AG04449 (cell line): ENCODE measurements around the gene TFEB.

Experiments used
- CTCF ChIA-PET: fragments of 350-600 bp; formaldehyde crosslinking; extraction: SDS; loops from one replicate; lab custom pipeline; 2021; ENCODE audit warnings: antibody characterized with exemption; lab: Yijun Ruan, JAX
- POLR2A ChIA-PET: fragments of 400-600, 350-600 bp; formaldehyde crosslinking; extraction: SDS; loops from one replicate; lab custom pipeline; 2020; ENCODE audit warnings: antibody characterized with exemption, inconsistent platforms; lab: Yijun Ruan, JAX
- DNase-seq: peaks from one replicate; pipeline ENCODE4 v3.0.0-alpha.2; 2010; ENCODE audit warnings: low read depth, low spot score
- H3K4me3 ChIP-seq: 2 replicates; pipeline ENCODE4 v1.5.1; 2011; ENCODE audit warnings: low read depth, mild to moderate bottlenecking, control low read depth, low read length
- TF ChIP-seq, protein P1 (sequence below): IDR thresholded peaks from one replicate; pipeline ENCODE4 v1.5.1; 2011; ENCODE audit warnings: mild to moderate bottlenecking, moderate library complexity, low read length, control low read depth, inconsistent platforms; ENCODE audit not compliant: insufficient read depth; ENCODE audit errors: missing control alignments

Gene TFEB

GRCh38 chr6:41728073-41728936 is 7.1 kb downstream of the TFEB start:
- no peak for DNase-seq
- ChIA-PET POLR2A (no interaction called here), CTCF (interaction anchor here (2.7 kb wide), 1 partner anchor 23 kb away, joined by 11 read pairs; no protein-coding TSS in a partner anchor)
- H3K4me3 ChIP-seq: no peak overlapping the region
- TF ChIP-seq, protein P1, sequence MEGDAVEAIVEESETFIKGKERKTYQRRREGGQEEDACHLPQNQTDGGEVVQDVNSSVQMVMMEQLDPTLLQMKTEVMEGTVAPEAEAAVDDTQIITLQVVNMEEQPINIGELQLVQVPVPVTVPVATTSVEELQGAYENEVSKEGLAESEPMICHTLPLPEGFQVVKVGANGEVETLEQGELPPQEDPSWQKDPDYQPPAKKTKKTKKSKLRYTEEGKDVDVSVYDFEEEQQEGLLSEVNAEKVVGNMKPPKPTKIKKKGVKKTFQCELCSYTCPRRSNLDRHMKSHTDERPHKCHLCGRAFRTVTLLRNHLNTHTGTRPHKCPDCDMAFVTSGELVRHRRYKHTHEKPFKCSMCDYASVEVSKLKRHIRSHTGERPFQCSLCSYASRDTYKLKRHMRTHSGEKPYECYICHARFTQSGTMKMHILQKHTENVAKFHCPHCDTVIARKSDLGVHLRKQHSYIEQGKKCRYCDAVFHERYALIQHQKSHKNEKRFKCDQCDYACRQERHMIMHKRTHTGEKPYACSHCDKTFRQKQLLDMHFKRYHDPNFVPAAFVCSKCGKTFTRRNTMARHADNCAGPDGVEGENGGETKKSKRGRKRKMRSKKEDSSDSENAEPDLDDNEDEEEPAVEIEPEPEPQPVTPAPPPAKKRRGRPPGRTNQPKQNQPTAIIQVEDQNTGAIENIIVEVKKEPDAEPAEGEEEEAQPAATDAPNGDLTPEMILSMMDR: no peak

DNA sequence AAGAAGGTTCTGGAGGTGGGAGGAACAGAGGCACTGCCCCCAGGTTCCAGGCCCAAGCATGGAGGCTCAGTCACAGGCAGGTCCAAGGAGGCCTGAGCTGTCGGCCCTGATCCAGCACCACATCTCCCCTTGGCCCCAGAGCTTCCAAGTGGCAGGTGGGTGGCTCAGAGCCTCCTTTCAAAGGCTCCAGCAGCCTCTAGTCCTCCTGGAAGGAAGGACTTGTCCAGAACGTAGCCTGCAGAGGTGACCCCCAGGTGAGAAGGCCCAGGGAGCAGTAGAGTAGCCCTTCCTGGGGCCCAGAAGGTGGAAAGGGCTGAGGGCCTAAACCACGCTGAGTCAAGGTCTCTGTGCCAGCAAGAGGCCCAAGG is 7.7 kb downstream of the TFEB start:
- TF ChIP-seq, protein P1: no peak
- CTCF ChIA-PET: interaction anchor here (2.7 kb wide), 1 partner anchor 22 kb away, joined by 11 read pairs; no protein-coding TSS in a partner anchor
- POLR2A ChIA-PET: interaction anchor here (0.6 kb wide), 1 partner anchor 12 kb away, joined by 3 read pairs; no protein-coding TSS in a partner anchor
- H3K4me3 ChIP-seq: no peak overlapping the region
- DNase-seq: no peak

- no peak for DNase-seq
- no peak overlapping the region for H3K4me3 ChIP-seq
- TF ChIP-seq, protein P1: no peak
- POLR2A ChIA-PET: no interaction called here
- CTCF ChIA-PET: no interaction called here
These were observed 8.5 kb downstream of the TFEB start for GRCh38 chr6:41726876-41727275.

DNA sequence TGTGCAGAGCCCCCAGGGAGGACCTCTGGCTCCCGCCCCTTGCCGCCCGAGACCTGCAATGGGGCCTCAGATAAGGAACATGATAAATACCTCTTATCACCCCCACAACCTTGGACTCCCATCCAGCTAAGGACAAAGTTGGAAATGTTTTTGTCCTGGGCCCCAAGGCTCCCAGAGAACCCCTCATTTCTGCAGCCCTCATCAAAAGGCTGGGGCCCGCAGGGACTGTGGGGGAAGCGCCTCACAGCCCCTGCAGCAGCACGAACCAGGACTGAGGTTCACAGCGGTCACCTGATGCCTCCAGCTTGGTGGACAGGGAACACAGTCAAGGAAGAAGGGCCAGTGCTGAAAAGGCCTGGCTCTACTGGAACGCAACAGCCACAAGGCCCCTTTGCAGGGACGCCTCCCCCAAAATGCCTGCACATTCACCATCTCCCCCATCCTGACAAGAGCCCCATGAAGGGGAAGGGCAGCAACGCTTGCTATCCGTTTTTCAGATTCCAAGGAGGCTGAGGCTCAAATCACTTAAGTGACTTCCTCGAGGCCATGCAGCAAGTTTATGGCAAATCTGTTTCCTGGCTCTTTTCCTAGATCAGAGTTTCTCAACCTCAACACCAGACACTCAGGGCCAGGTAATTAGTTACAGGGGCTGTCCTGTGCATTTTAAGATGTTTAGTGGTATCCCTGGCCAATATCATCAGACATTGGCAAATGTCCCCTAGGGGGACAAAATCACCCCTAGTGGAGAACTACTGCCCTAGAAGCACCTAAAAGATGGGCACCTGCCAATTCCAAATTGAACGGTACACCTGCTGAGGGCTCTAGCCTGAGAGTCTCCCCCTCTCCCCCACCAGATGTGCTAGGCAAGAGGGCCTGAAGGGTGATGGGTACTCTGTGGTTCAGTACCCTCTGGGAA is 10.6 kb downstream of the TFEB start:
- POLR2A ChIA-PET: no interaction called here
- TF ChIP-seq, protein P1: no peak
- CTCF ChIA-PET: interaction anchor here (1.0 to 3.4 kb wide), 3 partner anchors 10 to 20 kb away, joined by 3 to 35 read pairs (median 5); partner anchors contain the start of gene TFEB
- no peak for DNase-seq
- H3K4me3 ChIP-seq: no peak overlapping the region

GRCh38 chr6:41724228-41724580 is 11.2 kb downstream of the TFEB start:
- ChIA-PET POLR2A (no interaction called here), CTCF (interaction anchor here (1.0 to 3.4 kb wide), 5 partner anchors 11 to 41 kb away, joined by 3 to 35 read pairs (median 5); partner anchors contain the start of gene TFEB)
- DNase-seq: no peak
- TF ChIP-seq, protein P1: no peak
- no peak overlapping the region for H3K4me3 ChIP-seq
